Activated T-helper 1 cell treated with anti-CD3 and anti-CD28 coated beads, Interleukin-2, amount 50 U/mL, for 16 hours (primary cell): ENCODE measurements around the gene IDH3G.

ENCODE experiments used
- DNase-seq, 2 donors: peaks; one replicate each; pipeline ENCODE4 v3.0.0-alpha.2; 2020; ENCODE audit warnings: low read depth in 1 of 2, low spot score in 1 of 2

The IDH3G gene

GRCh38 chrX:153816831-153817690 is 22.9 kb upstream of the IDH3G start:
- no peak for DNase-seq

- no peak for DNase-seq
Measured at GRCh38 chrX:153814591-153815315, 20.6 kb upstream of the IDH3G start.

- DNase-seq, result no peak
Measured at GRCh38 chrX:153813161-153813560, 19.0 kb upstream of the IDH3G start.

GRCh38 chrX:153812220-153812619 is 18.0 kb upstream of the IDH3G start:
- DNase-seq, result no peak

- no peak for DNase-seq
Measured at GRCh38 chrX:153807976-153808375, 13.8 kb upstream of the IDH3G start.

- no peak for DNase-seq
Measured at GRCh38 chrX:153806999-153807575, 12.9 kb upstream of the IDH3G start.

GRCh38 chrX:153805436-153805835 is 11.3 kb upstream of the IDH3G start:
- DNase-seq, result no peak

- DNase-seq, result no peak
Measured at GRCh38 chrX:153804621-153805020, 10.4 kb upstream of the IDH3G start.

GRCh38 chrX:153804100-153804595 is 10.0 kb upstream of the IDH3G start:
- no peak for DNase-seq

GRCh38 chrX:153803211-153804099 is 9.3 kb upstream of the IDH3G start:
- DNase-seq, result no peak

GRCh38 chrX:153802513-153803045 is 8.4 kb upstream of the IDH3G start:
- DNase-seq, result no peak

- DNase-seq, result no peak
Measured at GRCh38 chrX:153801669-153802068, 7.5 kb upstream of the IDH3G start.

GRCh38 chrX:153800746-153801145 is 6.6 kb upstream of the IDH3G start:
- DNase-seq, result no peak

- DNase-seq, result no peak
Measured at GRCh38 chrX:153800177-153800722, 6.1 kb upstream of the IDH3G start.

GRCh38 chrX:153799326-153799725 is 5.2 kb upstream of the IDH3G start:
- no peak for DNase-seq

GRCh38 chrX:153797415-153798015 is 3.3 kb upstream of the IDH3G start:
- DNase-seq, result no peak

GRCh38 chrX:153794897-153795816 is 982 bp upstream of the IDH3G start:
- no peak for DNase-seq

GRCh38 chrX:153793291-153793690 is 884 bp downstream of the IDH3G start:
- DNase-seq, result no peak

GRCh38 chrX:153792368-153792767 is 1.8 kb downstream of the IDH3G start:
- no peak for DNase-seq
